Choroid plexus epithelial cell (primary cell): ENCODE measurements around the gene TOX3.

Experiments used
- DNase-seq: peaks from one replicate; pipeline ENCODE4 v3.0.0-alpha.2; 2010; ENCODE audit warnings: low read depth
- H3K4me3 ChIP-seq: 2 replicates; pipeline ENCODE4 v1.5.1; 2011; ENCODE audit warnings: low read depth, mild to moderate bottlenecking, control low read depth, low read length, moderate library complexity
- TF ChIP-seq, protein P1 (sequence below): conservative IDR thresholded peaks from 2 replicates; pipeline ENCODE4 v1.5.1; 2011; ENCODE audit warnings: low read depth, mild to moderate bottlenecking, control low read depth, inconsistent platforms, low read length, moderate library complexity

The TOX3 gene

GRCh38 chr16:52572656-52573055 lies 25.7 kb upstream of the TOX3 start:
- H3K4me3 ChIP-seq, result no peak overlapping the region
- TF ChIP-seq, protein P1, sequence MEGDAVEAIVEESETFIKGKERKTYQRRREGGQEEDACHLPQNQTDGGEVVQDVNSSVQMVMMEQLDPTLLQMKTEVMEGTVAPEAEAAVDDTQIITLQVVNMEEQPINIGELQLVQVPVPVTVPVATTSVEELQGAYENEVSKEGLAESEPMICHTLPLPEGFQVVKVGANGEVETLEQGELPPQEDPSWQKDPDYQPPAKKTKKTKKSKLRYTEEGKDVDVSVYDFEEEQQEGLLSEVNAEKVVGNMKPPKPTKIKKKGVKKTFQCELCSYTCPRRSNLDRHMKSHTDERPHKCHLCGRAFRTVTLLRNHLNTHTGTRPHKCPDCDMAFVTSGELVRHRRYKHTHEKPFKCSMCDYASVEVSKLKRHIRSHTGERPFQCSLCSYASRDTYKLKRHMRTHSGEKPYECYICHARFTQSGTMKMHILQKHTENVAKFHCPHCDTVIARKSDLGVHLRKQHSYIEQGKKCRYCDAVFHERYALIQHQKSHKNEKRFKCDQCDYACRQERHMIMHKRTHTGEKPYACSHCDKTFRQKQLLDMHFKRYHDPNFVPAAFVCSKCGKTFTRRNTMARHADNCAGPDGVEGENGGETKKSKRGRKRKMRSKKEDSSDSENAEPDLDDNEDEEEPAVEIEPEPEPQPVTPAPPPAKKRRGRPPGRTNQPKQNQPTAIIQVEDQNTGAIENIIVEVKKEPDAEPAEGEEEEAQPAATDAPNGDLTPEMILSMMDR, result no peak
- DNase-seq, result no peak

DNA sequence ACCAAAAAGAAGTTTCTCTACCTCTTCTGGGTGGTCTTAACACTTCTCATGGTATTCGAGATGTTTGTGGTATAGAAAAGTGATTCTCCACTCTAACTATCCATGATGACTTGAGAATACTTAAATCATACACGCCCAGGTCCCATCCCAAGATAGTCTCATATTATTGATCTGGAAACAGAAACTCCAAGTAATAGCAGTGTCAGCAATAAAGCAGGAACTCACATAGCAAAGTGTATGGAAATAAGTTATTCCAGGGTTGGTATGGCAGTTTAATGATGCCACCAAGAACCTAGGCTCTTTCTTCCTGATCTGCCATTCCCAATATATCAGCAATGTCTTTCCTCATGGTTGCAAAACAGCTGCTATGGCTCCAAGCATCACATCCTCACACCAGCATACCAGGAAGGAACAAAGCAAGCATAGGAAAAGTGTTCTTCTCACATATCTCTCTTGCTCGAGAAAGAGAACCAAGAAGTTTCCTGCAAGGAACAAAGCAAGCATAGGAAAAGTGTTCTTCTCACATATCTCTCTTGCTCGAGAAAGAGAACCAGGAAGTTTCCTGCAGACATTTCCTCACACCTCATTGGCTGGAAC lies 23.6 kb upstream of the TOX3 start:
- H3K4me3 ChIP-seq, result no peak overlapping the region
- TF ChIP-seq, protein P1, result no peak
- no peak for DNase-seq

- TF ChIP-seq, protein P1, result no peak
- DNase-seq, result no peak
- H3K4me3 ChIP-seq, result no peak overlapping the region
Measured at GRCh38 chr16:52569701-52570100, 22.8 kb upstream of the TOX3 start.

DNA sequence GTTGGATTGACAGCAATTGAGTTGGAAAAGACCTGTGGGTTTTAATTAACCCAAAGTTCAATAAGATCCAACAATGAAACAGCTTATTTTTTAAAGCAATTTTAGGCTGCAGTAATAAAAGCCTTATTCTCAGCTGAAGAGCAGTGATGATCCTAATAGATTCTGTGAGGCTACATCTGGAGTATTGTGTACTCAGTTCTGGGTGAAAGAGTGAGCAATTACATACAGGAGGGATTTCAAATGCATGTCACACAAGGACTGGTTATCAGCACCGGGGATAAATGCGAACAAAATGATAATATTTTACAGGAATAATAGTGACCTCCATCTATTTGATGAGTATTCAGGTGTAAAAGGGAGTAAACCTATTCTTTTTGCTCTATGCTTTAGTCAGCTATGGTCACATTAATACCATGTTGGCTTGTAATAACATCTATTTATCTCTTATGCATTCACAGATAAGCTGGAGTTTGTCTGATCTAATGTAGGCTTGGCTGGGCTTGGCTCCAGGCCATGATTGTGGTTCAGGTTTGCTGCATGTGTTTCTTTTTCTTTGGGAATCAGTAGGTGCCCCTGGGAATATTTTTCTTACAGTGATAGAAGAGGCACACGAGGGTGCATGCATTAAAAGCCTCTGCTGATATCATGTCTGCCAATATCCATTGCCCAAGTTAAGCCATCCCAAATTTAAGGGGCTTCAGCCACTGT lies 22.2 kb upstream of the TOX3 start:
- TF ChIP-seq, protein P1, result no peak
- DNase-seq, result no peak
- no peak overlapping the region for H3K4me3 ChIP-seq

- H3K4me3 ChIP-seq, result no peak overlapping the region
- DNase-seq, result no peak
- TF ChIP-seq, protein P1, result no peak
Measured at GRCh38 chr16:52568495-52568894, 21.6 kb upstream of the TOX3 start.

DNA sequence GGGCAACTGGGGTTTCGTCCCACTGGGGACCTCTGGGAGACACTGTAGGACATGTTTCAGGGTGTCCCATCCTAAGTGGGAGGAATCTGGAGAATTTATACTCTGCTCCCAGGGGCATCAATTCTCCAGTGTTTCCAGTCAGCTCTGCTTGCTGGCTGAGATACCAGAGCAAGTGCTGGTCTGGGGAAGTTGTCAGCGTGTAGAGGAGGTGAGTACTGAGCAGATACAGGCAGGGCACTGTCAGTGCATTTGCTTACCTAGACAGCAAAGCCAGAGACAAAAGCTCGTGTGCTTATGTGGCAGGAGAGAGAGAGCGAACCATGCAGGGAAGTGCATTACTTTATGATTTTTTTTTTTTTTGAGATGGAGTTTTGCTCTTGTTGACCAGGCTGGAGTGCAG lies 20.2 kb upstream of the TOX3 start:
- TF ChIP-seq, protein P1, result no peak

More for the DNA sequence above, 20.2 kb upstream of the TOX3 start:
- no peak for DNase-seq
- H3K4me3 ChIP-seq, result no peak overlapping the region
